Hepatocyte (in vitro differentiated cells): ENCODE measurements around the gene ACO2. TPM values are rescaled to one million over a fixed set of nuclear protein-coding genes. Genes with fewer than 3 reads are reported as not detected.

Experiments
- DNase-seq: peaks from one replicate; pipeline ENCODE4 v3.0.0-alpha.2; 2016; ENCODE audit warnings: low spot score
- H2AFZ ChIP-seq: fragments of 200-600 bp; sonication (generic); 2 replicates; pipeline ENCODE4 v1.6.0; 2016; ENCODE audit warnings: antibody characterized with exemption, mild to moderate bottlenecking
- H3K27ac ChIP-seq: fragments of 200-600 bp; sonication (generic); 2 replicates; pipeline ENCODE4 v1.5.1; 2016; ENCODE audit warnings: mild to moderate bottlenecking
- H3K27me3 ChIP-seq: fragments of 200-600 bp; sonication (generic); 2 replicates; pipeline ENCODE4 v1.6.1; 2016
- H3K36me3 ChIP-seq: fragments of 200-600 bp; sonication (generic); replicated peaks from 2 replicates; pipeline ENCODE4 v1.5.1; 2016; ENCODE audit warnings: low read depth; ENCODE audit not compliant: insufficient read depth
- H3K4me1 ChIP-seq: fragments of 200-600 bp; sonication (generic); 2 replicates; pipeline ENCODE4 v1.5.1; 2016; ENCODE audit warnings: mild to moderate bottlenecking, moderate library complexity; ENCODE audit not compliant: insufficient read depth
- H3K4me2 ChIP-seq: fragments of 200-600 bp; sonication (generic); 2 replicates; pipeline ENCODE4 v1.6.0; 2016
- H3K4me3 ChIP-seq: fragments of 200-600 bp; sonication (generic); 2 replicates; pipeline ENCODE4 v1.5.1; 2016; ENCODE audit warnings: mild to moderate bottlenecking
- H3K79me2 ChIP-seq: fragments of 200-600 bp; sonication (generic); 2 replicates; pipeline ENCODE4 v1.6.0; 2017; ENCODE audit warnings: mild to moderate bottlenecking
- H3K9me2 ChIP-seq: fragments of 200-600 bp; sonication (generic); replicated peaks from 2 replicates; pipeline ENCODE4 v1.6.0; 2017; ENCODE audit warnings: mild to moderate bottlenecking; ENCODE audit not compliant: insufficient read depth
- H3K9me3 ChIP-seq: fragments of 200-600 bp; sonication (generic); 2 replicates; pipeline ENCODE4 v1.5.1; 2016; ENCODE audit warnings: low read depth, mild to moderate bottlenecking
- H4K20me1 ChIP-seq: fragments of 200-600 bp; sonication (generic); 2 replicates; pipeline ENCODE4 v1.6.0; 2016; ENCODE audit warnings: mild to moderate bottlenecking; ENCODE audit not compliant: insufficient read depth, poor library complexity, severe bottlenecking
- CTCF ChIP-seq: fragments of 200-600 bp; sonication (generic); IDR thresholded peaks from 2 replicates; pipeline ENCODE4 v1.5.1; 2016; ENCODE audit warnings: antibody characterized with exemption, mild to moderate bottlenecking; ENCODE audit not compliant: poor library complexity
- EZH2 ChIP-seq: fragments of 200-600 bp; sonication (generic); IDR thresholded peaks from 2 replicates; pipeline ENCODE4 v1.6.1; 2016; ENCODE audit warnings: antibody characterized with exemption, mild to moderate bottlenecking, borderline replicate concordance
- EZH2phosphoT487 ChIP-seq: fragments of 200-600 bp; sonication (generic); IDR thresholded peaks from one replicate; pipeline ENCODE4 v1.6.1; 2018; ENCODE audit warnings: antibody characterized with exemption, mild to moderate bottlenecking, low read depth, moderate library complexity; ENCODE audit not compliant: unreplicated experiment, severe bottlenecking
- WGBS: methylation state at CpG from one replicate; pipeline ENCODE4 v1.1.6; 2016; ENCODE audit warnings: low lambda C conversion rate; ENCODE audit errors: missing lambda C conversion rate; 5-methylcytosine and 5-hydroxymethylcytosine counted together
- polyA plus RNA-seq: library from polyadenylated mRNA; unstranded; fragments of >200 nt; fragmentation: Nextera tagmentation; extraction: Ambion mirVana; gene quantifications from 2 replicates; pipeline ENCODE4 v1.2.1, GENCODE V29; 2016
- total RNA-seq: library from RNA; depleted of rRNA; stranded (reverse); fragments of >200 nt; gene quantifications from 2 replicates; pipeline ENCODE4 v1.2.3, GENCODE V29; 2014

The ACO2 gene
- total and polyA plus RNA-seq, 2 experiments from 2014 or later: 129 to 196 TPM

- Histone ChIP-seq H3K9me2 (no peaks in the 10 kb centered on the region), H3K36me3 (no peaks in the 10 kb centered on the region), H4K20me1 (no peaks in the 10 kb centered on the region), H3K9me3 (no peaks in the 10 kb centered on the region), H3K4me1 (no peaks in the 10 kb centered on the region), H3K4me3 (no peak overlapping the region), H3K27ac (no peak overlapping the region), H3K4me2 (no peak overlapping the region), H3K27me3 (no peaks in the 10 kb centered on the region), H2AFZ (no peak overlapping the region), H3K79me2 (peaks cover 9% of the 10 kb centered on the region)
- TF ChIP-seq EZH2 (no peak), CTCF (no peak), EZH2phosphoT487 (no peak)
- DNase-seq: no peak
- 92% methylated on average over 8 of the region's 8 CpGs for WGBS
Observed at GRCh38 chr22:41534219-41534618, 65.3 kb downstream of the ACO2 start.

- Histone ChIP-seq H3K27me3 (no peaks in the 10 kb centered on the region), H3K9me3 (no peaks in the 10 kb centered on the region), H3K4me3 (no peak overlapping the region), H3K4me1 (no peaks in the 10 kb centered on the region), H3K9me2 (no peaks in the 10 kb centered on the region), H2AFZ (no peak overlapping the region), H3K4me2 (no peak overlapping the region), H3K36me3 (no peaks in the 10 kb centered on the region), H3K27ac (no peak overlapping the region), H3K79me2 (peaks cover 14% of the 10 kb centered on the region), H4K20me1 (no peaks in the 10 kb centered on the region)
- peak; percentile 52 for DNase-seq
- WGBS: 93% methylated on average over 5 of the region's 5 CpGs
- TF ChIP-seq CTCF: peak; percentile 33
- no peak for TF ChIP-seq EZH2
Observed at GRCh38 chr22:41535244-41535643, 66.3 kb downstream of the ACO2 start.

- no peak for DNase-seq
- 85% methylated on average over 3 of the region's 3 CpGs for WGBS
- H3K27ac ChIP-seq: no peak overlapping the region
- TF ChIP-seq EZH2phosphoT487 (no peak), EZH2 (no peak), CTCF (no peak)
- H3K9me3 ChIP-seq: no peaks in the 10 kb centered on the region
- H3K4me1 ChIP-seq: peaks cover 3% of the 10 kb centered on the region
- peaks cover 34% of the 10 kb centered on the region for H3K79me2 ChIP-seq
- H2AFZ ChIP-seq: no peak overlapping the region
- no peaks in the 10 kb centered on the region for H3K36me3 ChIP-seq
- no peaks in the 10 kb centered on the region for H3K9me2 ChIP-seq
- no peak overlapping the region for H3K4me2 ChIP-seq
- no peak overlapping the region for H3K4me3 ChIP-seq
- H4K20me1 ChIP-seq: peaks cover 8% of the 10 kb centered on the region
- H3K27me3 ChIP-seq: no peaks in the 10 kb centered on the region
Observed at GRCh38 chr22:41537203-41537602, 68.3 kb downstream of the ACO2 start.

- Histone ChIP-seq H4K20me1 (peaks cover 20% of the 10 kb centered on the region), H3K79me2 (peaks cover 48% of the 10 kb centered on the region)
- WGBS: 92% methylated on average over 8 of the region's 8 CpGs
Observed at GRCh38 chr22:41538583-41538982, 69.7 kb downstream of the ACO2 start.

More at GRCh38 chr22:41538583-41538982, 69.7 kb downstream of the ACO2 start:
- TF ChIP-seq EZH2phosphoT487 (no peak), CTCF (no peak), EZH2 (no peak)
- no peak overlapping the region for H3K4me3 ChIP-seq
- no peak overlapping the region for H2AFZ ChIP-seq
- H3K4me2 ChIP-seq: no peak overlapping the region
- H3K4me1 ChIP-seq: peaks cover 17% of the 10 kb centered on the region
- no peaks in the 10 kb centered on the region for H3K9me3 ChIP-seq
- DNase-seq: no peak
- no peak overlapping the region for H3K27ac ChIP-seq
- no peaks in the 10 kb centered on the region for H3K27me3 ChIP-seq
- no peaks in the 10 kb centered on the region for H3K9me2 ChIP-seq
- no peaks in the 10 kb centered on the region for H3K36me3 ChIP-seq
